H1 (cell line): ENCODE results near the gene CPED1. TPM values are rescaled to one million over a fixed set of nuclear protein-coding genes. Genes with fewer than 3 reads are reported as not detected.

ENCODE experiments used
- CBX8 ChIP-seq: fragments of 300-800, 300-1000 bp; sonication (generic); IDR thresholded peaks from 2 replicates; pipeline ENCODE4 v1.7.1; 2016; ENCODE audit warnings: low read depth, low read length, borderline replicate concordance
- E2F6 ChIP-seq: IDR thresholded peaks from 2 replicates; pipeline ENCODE4 v1.6.1; 2012; ENCODE audit warnings: inconsistent platforms
- PHF8 ChIP-seq: fragments of 200-600 bp; sonication (generic); conservative IDR thresholded peaks from 2 replicates; pipeline ENCODE4 v1.7.1; 2012; ENCODE audit warnings: low read depth, mild to moderate bottlenecking, inconsistent platforms, low read length, moderate library complexity
- ZNF274 ChIP-seq: IDR thresholded peaks from 2 replicates; pipeline ENCODE4 v1.7.0; 2012; ENCODE audit warnings: low read length, borderline replicate concordance; ENCODE audit errors: extremely low read depth
- polyA plus RNA-seq, 7 experiments: library from polyadenylated mRNA; depleted of rRNA in 3 of 7; stranded (reverse) in 5 of 7; unstranded in 2 of 7; fragments of >200 nt in 5 of 7; fragments of 200-250 nt in 2 of 7; gene quantifications; 1 replicate in 5 of 7; 2 replicates in 1 of 7; 4 replicates in 1 of 7; pipeline versions ENCODE4 v1.2.1 to v1.2.3, GENCODE V29; 2011 to 2013; ENCODE audit warnings: missing spikeins in 2 of 7, mixed read lengths in 2 of 7
- total RNA-seq: library from RNA; stranded (reverse); fragmentation: NEBNext Ultra II Directional; extraction: Animal tissue kit (Norgen Biotek cat#: 25700); gene quantifications from 2 replicates; pipeline ENCODE4 v1.2.1, GENCODE V29; 2021

CPED1 gene
- total and polyA plus RNA-seq, 2 of the 8 experiments (the other 6 are each of a cell fraction or from before 2014, with no cell fraction given), result 0.08 to 0.39 TPM

- TF ChIP-seq ZNF274 (no peak), E2F6 (no peak), CBX8 (no peak), PHF8 (no peak)
Measured at GRCh38 chr7:121228779-121229178, 240.3 kb downstream of the CPED1 start (continued).
